HG03354 (cell line): Measurements from ENCODE around the gene KIF18B.

Experiments used
- ATAC-seq: cut with Tn5 transposase; IDR thresholded peaks from one replicate; pipeline ENCODE4 v1.9.1; 2021; ENCODE audit warnings: mild to moderate bottlenecking; ENCODE audit not compliant: unreplicated experiment, poor library complexity, severe bottlenecking

KIF18B gene

GRCh38 chr17:44947461-44948314, at the start of gene KIF18B:
KIF18B (minus strand) TSS chr17:44947773; CDS start chr17:44936344, 11,429 bp downstream.
- peak; percentile 92 for ATAC-seq

GRCh38 chr17:44996304-44996703, 48.7 kb upstream of the KIF18B start:
- ATAC-seq: no peak

- ATAC-seq: no peak
These were observed 47.9 kb upstream of the KIF18B start for GRCh38 chr17:44995436-44996001.

GRCh38 chr17:44992242-44992939, 44.8 kb upstream of the KIF18B start:
- ATAC-seq: no peak

- ATAC-seq: no peak
These were observed 43.4 kb upstream of the KIF18B start for GRCh38 chr17:44990994-44991393.

- no peak for ATAC-seq
These were observed 42.1 kb upstream of the KIF18B start for GRCh38 chr17:44989552-44990138.

- ATAC-seq: no peak
These were observed 40.7 kb upstream of the KIF18B start for GRCh38 chr17:44988044-44988942.

- no peak for ATAC-seq
These were observed 36.0 kb upstream of the KIF18B start for GRCh38 chr17:44983563-44983962.

GRCh38 chr17:44982113-44982702, 34.6 kb upstream of the KIF18B start:
- no peak for ATAC-seq

GRCh38 chr17:44981221-44981968, 33.8 kb upstream of the KIF18B start:
- no peak for ATAC-seq

GRCh38 chr17:44979426-44979995, 31.9 kb upstream of the KIF18B start:
- ATAC-seq: no peak

- ATAC-seq: no peak
These were observed 31.2 kb upstream of the KIF18B start for GRCh38 chr17:44978807-44979206.

GRCh38 chr17:44977814-44978550, 30.4 kb upstream of the KIF18B start:
- no peak for ATAC-seq

- ATAC-seq: no peak
These were observed 29.5 kb upstream of the KIF18B start for GRCh38 chr17:44977065-44977464.

GRCh38 chr17:44976206-44976605, 28.6 kb upstream of the KIF18B start:
- no peak for ATAC-seq

- ATAC-seq: no peak
These were observed 25.4 kb upstream of the KIF18B start for GRCh38 chr17:44972953-44973352.

GRCh38 chr17:44971776-44972483, 24.4 kb upstream of the KIF18B start:
- ATAC-seq: no peak
